HepG2 (cell line): ENCODE data around the gene SMURF2. TPM values are rescaled to one million over a fixed set of nuclear protein-coding genes. Genes with fewer than 3 reads are reported as not detected.

Experiments
- ATAC-seq: fragments of 200-7000 bp; cut with Tn5 transposase; 3 replicates; pipeline ENCODE4 v1.9.1; 2020; ENCODE audit warnings: mild to moderate bottlenecking, moderate library complexity
- BruUV-seq: library from RNA; stranded (reverse); fragments of 400-500 nt; replicated peaks from 2 replicates; lab custom pipeline; 2021; lab: Mats Ljungman, UMichigan
- CTCF ChIA-PET: fragments of 300-600 bp; formaldehyde crosslinking; extraction: SDS; loops from one replicate; lab custom pipeline; 2021; ENCODE audit warnings: low total read pairs, inconsistent platforms, low intra/inter-chr PET ratio; lab: Yijun Ruan, JAX
- POLR2A ChIA-PET: fragments of 350-600 bp; sonication (Branson Sonifier 250); formaldehyde crosslinking; loops from one replicate; lab custom pipeline; 2020; ENCODE audit warnings: antibody characterized with exemption, inconsistent platforms; lab: Yijun Ruan, JAX
- DNase-seq: peaks from one replicate; pipeline ENCODE4 v3.0.0-alpha.2; 2015; ENCODE audit warnings: low spot score
- FAIRE-seq: peaks from 3 replicates; lab custom pipeline; 2011; peaks lifted over from hg19 to GRCh38; lab: Jason Lieb, UNC
- H2AFZ ChIP-seq: one replicate; pipeline ENCODE4 v1.6.1; 2011; ENCODE audit warnings: low read length, inconsistent platforms
- H3K27ac ChIP-seq: fragments of 300-600 bp; 3 replicates; pipeline ENCODE4 v1.8.0; 2011; ENCODE audit warnings: mixed run types, mild to moderate bottlenecking, mixed read lengths, low read length, inconsistent platforms; ENCODE audit not compliant: insufficient read depth; ENCODE audit errors: extremely low read length
- H3K27me3 ChIP-seq, 2 experiments: fragments of 200-600 bp in 1 of 2; 2 replicates in 1 of 2; 3 replicates in 1 of 2; pipeline versions ENCODE4 v1.6.0 to v1.8.0; 2011; ENCODE audit warnings: low read length in 2 of 2, mild to moderate bottlenecking in 2 of 2, moderate library complexity in 2 of 2, inconsistent platforms in 1 of 2; ENCODE audit not compliant: insufficient read depth in 2 of 2, control insufficient read depth in 1 of 2
- H3K36me3 ChIP-seq, 2 experiments: fragments of 200-600 bp in 1 of 2; replicated peaks in 1 of 2; 2 replicates in 1 of 2; 3 replicates in 1 of 2; pipeline versions ENCODE4 v1.5.1 to v1.8.0; 2011; ENCODE audit warnings: low read length in 2 of 2, inconsistent platforms in 1 of 2; ENCODE audit not compliant: insufficient read depth in 2 of 2, control insufficient read depth in 1 of 2
- H3K4me1 ChIP-seq: 2 replicates; pipeline ENCODE4 v1.5.1; 2012; ENCODE audit warnings: low read length, inconsistent platforms; ENCODE audit not compliant: insufficient read depth
- H3K4me2 ChIP-seq: 2 replicates; pipeline ENCODE4 v1.6.0; 2011; ENCODE audit warnings: low read depth, low read length, inconsistent platforms
- H3K4me3 ChIP-seq, 3 experiments: fragments of 200-600 bp in 1 of 3; sonication (generic), shearing (Covaris generic) in 1 of 3; replicated peaks in 1 of 3; 2 replicates each; pipeline ENCODE4 v1.5.1; 2011 to 2016; ENCODE audit warnings: low read length in 3 of 3, inconsistent platforms in 2 of 3, low read depth in 2 of 3, mild to moderate bottlenecking in 2 of 3, control low read depth in 1 of 3, mixed read lengths in 1 of 3; ENCODE audit not compliant: insufficient read depth in 1 of 3
- H3K79me2 ChIP-seq: one replicate; pipeline ENCODE4 v1.6.1; 2011; ENCODE audit warnings: low read length, inconsistent platforms; ENCODE audit not compliant: insufficient read depth
- H3K9ac ChIP-seq: 2 replicates; pipeline ENCODE4 v1.6.0; 2011; ENCODE audit warnings: mild to moderate bottlenecking, low read depth, low read length, inconsistent platforms; ENCODE audit not compliant: insufficient read depth
- H3K9me3 ChIP-seq: 2 replicates; pipeline ENCODE4 v1.5.1; 2012; ENCODE audit warnings: mild to moderate bottlenecking, low read length
- H4K20me1 ChIP-seq: 2 replicates; pipeline ENCODE4 v1.6.0; 2011; ENCODE audit warnings: inconsistent platforms, mild to moderate bottlenecking, low read length, moderate library complexity; ENCODE audit not compliant: insufficient read depth
- AHDC1 ChIP-seq: sonication (generic); formaldehyde crosslinking; IDR thresholded peaks from 2 replicates; pipeline ENCODE4 v1.5.1; 2020; ENCODE audit warnings: mild to moderate bottlenecking, missing genetic modification reagents, borderline replicate concordance
- E2F2 ChIP-seq: sonication (generic); formaldehyde crosslinking; IDR thresholded peaks from 2 replicates; pipeline ENCODE4 v1.4.0; 2020; ENCODE audit warnings: missing genetic modification reagents, borderline replicate concordance
- HCFC1 ChIP-seq: fragments of 150-350 bp; IDR thresholded peaks from 2 replicates; pipeline ENCODE4 v1.6.1; 2014; ENCODE audit warnings: low read depth, low read length
- PTBP1 ChIP-seq: fragments of 200-400 bp; formaldehyde crosslinking; IDR thresholded peaks from 2 replicates; pipeline ENCODE4 v1.6.1; 2018; ENCODE audit warnings: low read length, low read depth; ENCODE audit not compliant: poor library complexity, severe bottlenecking
- SMYD3 ChIP-seq: sonication (generic); formaldehyde crosslinking; IDR thresholded peaks from 2 replicates; pipeline ENCODE4 v1.8.1; 2023; ENCODE audit warnings: mild to moderate bottlenecking, missing genetic modification reagents
- TEF ChIP-seq: sonication (generic); formaldehyde crosslinking; IDR thresholded peaks from 2 replicates; pipeline ENCODE4 v1.5.0; 2020; ENCODE audit warnings: missing genetic modification reagents
- ZNF232 ChIP-seq: sonication (generic); formaldehyde crosslinking; IDR thresholded peaks from 2 replicates; pipeline ENCODE4 v1.4.0; 2020; ENCODE audit warnings: missing genetic modification reagents, borderline replicate concordance
- ZNF383 ChIP-seq: sonication (generic); formaldehyde crosslinking; IDR thresholded peaks from 2 replicates; pipeline ENCODE4 v1.4.0; 2020; ENCODE audit warnings: missing genetic modification reagents, mild to moderate bottlenecking, borderline replicate concordance
- ZNF543 ChIP-seq: sonication (generic); formaldehyde crosslinking; IDR thresholded peaks from 2 replicates; pipeline ENCODE4 v1.4.0; 2020; ENCODE audit warnings: mild to moderate bottlenecking, missing genetic modification reagents
- ZNF639 ChIP-seq: conservative IDR thresholded peaks from 2 replicates; pipeline ENCODE4 v1.6.1; 2018; ENCODE audit warnings: missing genetic modification reagents
- ZNF792 ChIP-seq: IDR thresholded peaks from 2 replicates; pipeline ENCODE4 v1.6.1; 2016
- ZNF879 ChIP-seq: sonication (generic); formaldehyde crosslinking; IDR thresholded peaks from 2 replicates; pipeline ENCODE4 v1.8.1; 2023; ENCODE audit warnings: missing genetic modification reagents
- WGBS: methylation state at CpG from one replicate; pipeline ENCODE4 v1.1.6; 2017; ENCODE audit warnings: low lambda C conversion rate; 5-methylcytosine and 5-hydroxymethylcytosine counted together
- in situ Hi-C: cut with HindIII; loops from 2 replicates; pipeline ENCODE4 v1.10.0; 2017; ENCODE audit warnings: low pct_unique_long_range_greater_than_20kb; ENCODE audit not compliant: extremely low pct_ligation_motif_present
- intact Hi-C: fragments of 100-400 bp; cut with micrococcal nuclease; formaldehyde crosslinking; loops from one replicate; pipeline ENCODE4 v1.10.0; 2022; ENCODE audit not compliant: unreplicated experiment
- polyA plus RNA-seq, 8 experiments: library from polyadenylated mRNA; depleted of rRNA in 3 of 8; stranded (reverse) in 7 of 8; unstranded in 1 of 8; fragments of >200 nt; fragmentation: Illumina TruSeq in 4 of 8; extraction: Trizol in 4 of 8; gene quantifications; 2 replicates each; pipeline versions ENCODE4 v1.2.1 to v1.2.3, GENCODE V29; 2011 to 2016; ENCODE audit warnings: low read depth in 4 of 8, missing spikeins in 1 of 8, mixed read lengths in 1 of 8; ENCODE audit not compliant: insufficient read depth in 1 of 8
- total RNA-seq, 5 experiments: library from RNA; depleted of rRNA; stranded (reverse); fragments of >200 nt; fragmentation: Illumina TruSeq; extraction: Trizol; gene quantifications; 2 replicates each; pipeline ENCODE4 v1.2.3, GENCODE V29; 2016; ENCODE audit warnings: low read depth in 1 of 5

Gene SMURF2
- total and polyA plus RNA-seq, 2 of the 13 experiments (the other 11 are each of a cell fraction or from before 2014, with no cell fraction given): 14.9 to 24.3 TPM

GRCh38 chr17:64632194-64632593 lies 29.9 kb downstream of the SMURF2 start:
- Histone ChIP-seq H3K27me3 (no peaks in the 10 kb centered on the region), H4K20me1 (0 out of 2 replicates have a peak, but pooled peaks cover 3% of the 10 kb centered on the region), H3K4me3 (no peak overlapping the region), H3K4me1 (peaks cover 42% of the 10 kb centered on the region), H3K9me3 (no peaks in the 10 kb centered on the region), H3K36me3 (no peaks in the 10 kb centered on the region), H3K4me2 (no peak overlapping the region), H3K79me2 (peaks cover 24% of the 10 kb centered on the region), H3K27ac (no peak overlapping the region), H2AFZ (no peak overlapping the region), H3K9ac (no peak overlapping the region)
- BruUV-seq: no TSS peak
- intact Hi-C loops (no loop called here), in situ Hi-C loops (loop anchor here (25.0 kb wide), 2 partner anchors 95 to 320 kb away; no protein-coding TSS in a partner anchor)
- TF ChIP-seq TEF (CRISPR knock-in tag) (no peak), HCFC1 (no peak), SMYD3 (no peak), ZNF543 (CRISPR knock-in tag) (no peak), PTBP1 (no peak), ZNF879 (no peak), AHDC1 (CRISPR knock-in tag) (no peak), E2F2 (CRISPR knock-in tag) (no peak), ZNF639 (no peak), ZNF232 (CRISPR knock-in tag) (no peak), ZNF383 (CRISPR knock-in tag) (no peak), ZNF792 (no peak)
- FAIRE-seq: no peak
- CTCF ChIA-PET: no interaction called here
- WGBS: 75% methylated on average over 3 of the region's 3 CpGs
- POLR2A ChIA-PET: no interaction called here
- DNase-seq: no peak
- no peak for ATAC-seq
